CD4-positive, alpha-beta T cell treated with Interleukin-17A for 4 hours (primary cell): ENCODE results near the gene KLHL40.
"Not testable (repeated sequence)": the region's sequence is repeated elsewhere in the genome, so short reads cannot be mapped to it uniquely, and the experiment has no call there.

Experiments
- DNase-seq: peaks from one replicate; pipeline ENCODE4 v3.0.0-alpha.2; 2020; ENCODE audit warnings: mixed read lengths

Gene KLHL40

DNA sequence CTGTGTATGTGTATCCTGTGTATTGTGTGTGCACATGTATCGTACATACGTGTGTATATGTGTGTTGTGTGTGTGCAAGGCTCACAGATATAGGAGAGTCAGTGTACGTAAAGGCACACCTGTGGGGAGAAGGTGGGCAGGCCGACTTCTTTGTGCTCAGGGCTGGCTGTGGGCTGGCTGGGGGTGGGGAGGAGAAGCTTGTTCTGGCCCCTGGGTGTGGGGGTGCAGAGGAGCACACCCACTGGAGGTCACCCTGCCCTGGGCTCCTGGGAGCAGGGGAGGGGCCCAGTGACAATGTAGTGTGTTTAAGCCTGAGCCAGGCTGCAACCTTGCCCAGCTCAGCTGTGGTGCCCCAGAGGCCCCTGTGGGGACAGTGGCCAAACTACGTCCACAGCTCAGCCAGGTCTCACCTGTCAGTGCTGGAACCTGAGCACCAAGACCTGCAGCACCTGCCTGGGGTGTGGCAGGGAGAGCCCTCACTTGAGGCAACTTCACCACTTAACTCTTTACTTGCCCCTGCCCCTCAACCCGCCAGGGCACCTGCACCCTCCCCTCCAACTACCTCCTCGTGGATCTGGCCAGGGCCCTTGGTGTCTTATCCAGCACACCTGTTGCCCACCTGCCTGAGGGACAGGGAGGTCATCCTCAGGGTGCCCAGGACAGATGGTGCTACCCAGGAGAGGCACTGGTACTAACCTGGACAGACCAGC lies 19.9 kb downstream of the KLHL40 start:
- no peak for DNase-seq

- DNase-seq, result no peak
Measured at GRCh38 chr3:42705962-42706585, 20.7 kb downstream of the KLHL40 start.

- no peak for DNase-seq
Measured at GRCh38 chr3:42706721-42707619, 21.6 kb downstream of the KLHL40 start.

DNA sequence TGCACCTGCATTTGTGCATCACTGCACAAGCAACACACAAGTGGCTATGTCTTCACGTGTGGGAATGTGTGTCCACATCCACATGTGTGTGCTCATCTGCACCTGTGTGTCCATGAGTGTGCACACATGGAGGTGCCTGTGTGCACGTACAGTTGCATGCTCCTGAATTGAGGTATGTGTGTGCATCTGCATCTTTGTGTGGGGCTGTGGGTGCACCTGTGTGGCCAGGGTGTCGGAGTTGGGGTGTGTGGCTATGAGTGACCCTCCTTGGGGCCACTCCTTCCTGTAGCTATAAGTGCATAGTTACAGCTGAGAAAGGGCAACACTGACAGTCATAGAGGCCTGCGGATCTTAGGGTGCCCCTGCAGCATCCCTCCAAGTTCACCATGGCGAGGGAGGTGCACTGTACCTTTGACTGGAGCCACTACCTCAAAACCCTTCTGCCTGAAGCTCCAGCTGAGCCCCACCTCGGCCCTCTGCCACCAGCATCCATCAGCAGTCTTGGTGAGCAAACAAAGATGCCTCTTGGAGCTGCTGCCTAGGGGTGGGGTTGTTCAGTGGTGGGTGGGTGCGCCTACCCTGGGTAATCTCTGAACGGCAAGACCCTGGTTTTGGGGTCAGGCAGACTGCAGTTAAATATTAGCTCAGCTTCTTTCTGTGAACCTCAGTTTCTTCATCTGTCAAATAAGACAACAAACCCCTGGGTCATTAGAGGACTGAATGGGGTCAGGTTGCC lies 22.5 kb downstream of the KLHL40 start:
- DNase-seq, result no peak

- no peak for DNase-seq
Measured at GRCh38 chr3:42708611-42709151, 23.3 kb downstream of the KLHL40 start.

GRCh38 chr3:42709621-42710020 lies 24.3 kb downstream of the KLHL40 start:
- DNase-seq, result no peak

GRCh38 chr3:42710323-42711021 lies 25.1 kb downstream of the KLHL40 start:
- DNase-seq, result no peak

DNA sequence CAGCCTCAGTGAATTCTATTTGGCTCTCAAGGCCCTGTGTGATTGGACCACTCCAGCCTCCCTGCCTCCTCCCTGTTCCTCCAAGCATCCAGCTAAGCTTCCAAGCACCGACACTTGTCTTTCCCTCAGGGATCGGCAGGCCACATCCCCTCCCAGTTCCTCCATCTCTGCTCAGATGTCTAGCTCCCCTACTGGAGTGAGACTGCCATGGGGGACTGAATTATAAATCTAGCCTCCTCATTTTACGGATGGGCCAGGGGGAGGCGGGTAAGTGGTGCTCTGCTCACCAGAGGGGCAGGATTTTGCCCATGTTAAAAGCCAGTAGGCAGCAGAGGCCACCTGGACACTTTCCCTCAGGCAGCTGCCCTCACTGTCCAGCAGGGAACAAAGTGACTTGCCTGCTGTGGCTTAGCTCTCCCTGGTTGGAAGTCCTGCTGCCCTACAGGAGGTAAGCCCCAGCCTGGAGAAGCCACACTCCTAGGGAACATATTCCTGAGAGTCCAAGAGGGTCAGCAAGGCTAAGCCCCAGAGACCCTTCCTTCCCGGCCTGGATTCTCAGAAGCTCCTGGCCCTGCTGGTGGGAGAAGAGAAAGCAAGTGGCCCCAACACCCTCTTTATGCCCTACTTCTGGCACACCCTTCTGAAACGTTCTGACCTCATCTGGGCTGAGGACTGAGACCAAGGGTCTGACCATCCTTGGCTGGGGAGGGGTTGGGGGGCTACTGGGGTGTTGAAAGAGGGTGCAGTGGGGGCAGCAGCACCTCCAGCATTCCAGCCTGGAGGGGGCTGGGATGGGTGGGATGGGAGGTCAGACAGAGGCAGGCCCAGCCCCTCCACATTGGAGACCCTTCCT lies 26.4 kb downstream of the KLHL40 start:
- no peak for DNase-seq

DNA sequence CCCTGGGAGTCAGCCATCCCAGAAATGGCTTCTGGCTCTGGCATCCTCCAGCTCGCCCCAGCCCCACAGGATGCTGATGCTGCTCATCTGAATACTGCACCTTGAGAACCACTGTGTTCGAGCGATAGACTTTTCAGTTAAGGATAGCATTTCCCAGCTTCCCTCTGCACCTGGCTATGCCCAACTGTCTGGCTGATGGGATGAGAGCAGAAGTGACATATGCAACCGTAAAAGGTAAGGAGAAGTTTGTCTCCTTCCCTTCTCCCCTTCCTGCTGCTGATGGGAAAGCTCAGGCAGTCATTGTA lies 27.0 kb downstream of the KLHL40 start:
- DNase-seq, result no peak

- DNase-seq, result no peak
Measured at GRCh38 chr3:42712688-42713372, 27.5 kb downstream of the KLHL40 start.

- no peak for DNase-seq
Measured at GRCh38 chr3:42713747-42714146, 28.4 kb downstream of the KLHL40 start.

DNA sequence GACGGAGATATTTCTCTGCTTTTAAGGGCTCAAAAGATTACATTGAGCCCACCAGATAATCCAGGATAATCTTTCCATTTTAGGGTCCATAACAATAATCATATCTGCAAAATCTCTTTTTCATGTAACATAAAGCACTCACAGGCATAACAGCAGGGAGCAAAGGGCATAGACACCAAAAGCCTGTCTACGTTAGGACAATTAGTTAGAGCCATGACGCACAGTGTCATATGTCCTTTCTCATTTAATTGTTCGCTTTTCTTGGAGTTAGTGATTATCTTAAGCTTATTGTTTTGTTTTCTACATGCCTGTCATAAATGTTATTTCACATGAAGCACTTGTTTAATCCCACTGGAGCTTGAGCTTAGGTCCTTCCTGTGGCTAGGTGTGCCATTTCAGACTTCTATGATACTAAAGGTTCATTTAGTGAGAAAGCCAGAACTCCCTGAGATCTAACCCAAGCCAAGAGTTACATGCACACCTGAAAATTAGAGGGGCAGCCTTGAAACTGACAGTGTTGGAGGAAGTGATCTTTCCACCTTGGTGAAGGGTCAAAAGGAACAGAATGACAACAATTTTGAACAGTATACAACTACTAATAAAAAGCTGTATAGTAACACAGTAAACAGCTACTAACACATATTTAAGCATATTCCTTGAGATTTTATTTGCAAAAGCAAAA lies 29.0 kb downstream of the KLHL40 start:
- no peak for DNase-seq

- DNase-seq, result no peak
Measured at GRCh38 chr3:42717306-42717705, 32.0 kb downstream of the KLHL40 start.

DNA sequence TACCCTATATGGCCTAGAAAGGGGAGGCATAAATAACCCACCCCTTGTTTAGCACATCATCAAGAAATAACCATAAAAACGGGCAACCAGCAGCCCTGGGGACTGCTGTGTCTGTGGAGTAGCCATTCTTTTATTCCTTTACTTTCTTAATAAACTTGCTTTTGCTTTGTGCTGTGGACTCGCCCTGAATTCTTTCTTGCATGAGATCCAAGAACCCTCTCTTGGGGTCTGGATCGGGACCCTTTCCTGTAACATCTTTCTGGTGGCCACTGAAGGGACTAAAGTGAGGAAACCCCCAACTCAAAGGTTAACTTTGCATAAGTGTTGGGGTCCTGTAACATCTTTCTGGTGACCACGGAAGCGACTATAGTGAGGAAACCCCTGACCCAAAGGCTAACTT lies 33.0 kb downstream of the KLHL40 start:
- DNase-seq, result no peak

GRCh38 chr3:42719002-42719401 lies 33.7 kb downstream of the KLHL40 start:
- no peak for DNase-seq

- DNase-seq, result no peak
Measured at GRCh38 chr3:42720126-42720525, 34.8 kb downstream of the KLHL40 start.

DNA sequence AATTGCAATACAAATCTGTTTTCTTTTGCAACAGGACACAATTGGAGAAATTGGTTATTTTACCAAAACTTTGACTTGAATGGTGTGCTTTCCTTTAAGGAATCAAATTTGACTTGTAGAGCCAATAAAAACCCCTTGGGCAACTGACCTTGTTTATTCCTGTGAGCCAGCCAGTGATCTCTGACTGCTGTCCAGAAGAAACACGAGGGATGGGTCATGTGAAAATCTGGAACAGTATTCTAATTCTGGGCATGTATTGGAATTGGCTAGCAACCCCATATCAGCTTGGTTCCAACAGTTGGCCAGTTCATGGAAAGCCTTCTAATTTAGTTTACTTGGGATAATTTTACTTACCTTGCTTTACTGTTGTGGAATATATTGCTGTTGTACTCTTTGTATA lies 36.4 kb downstream of the KLHL40 start:
- no peak for DNase-seq

DNA sequence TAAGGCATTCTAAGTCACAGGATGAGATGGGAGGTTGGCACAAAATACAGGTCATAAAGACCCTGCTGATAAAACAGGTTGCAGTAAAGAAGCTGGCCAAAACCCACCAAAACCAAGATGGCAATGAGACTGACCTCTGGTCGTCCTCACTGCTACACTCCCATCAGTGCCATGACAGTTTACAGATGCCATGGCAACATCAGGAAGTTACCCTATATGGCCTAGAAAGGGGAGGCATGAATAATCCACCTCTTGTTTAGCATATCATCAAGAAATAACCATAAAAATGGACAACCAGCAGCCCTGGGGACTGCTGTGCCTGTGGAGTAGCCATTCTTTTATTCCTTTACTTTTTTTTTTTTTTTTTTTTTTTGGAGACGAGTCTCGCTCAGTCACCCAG lies 37.1 kb downstream of the KLHL40 start:
- DNase-seq, result not testable (repeated sequence)

DNA sequence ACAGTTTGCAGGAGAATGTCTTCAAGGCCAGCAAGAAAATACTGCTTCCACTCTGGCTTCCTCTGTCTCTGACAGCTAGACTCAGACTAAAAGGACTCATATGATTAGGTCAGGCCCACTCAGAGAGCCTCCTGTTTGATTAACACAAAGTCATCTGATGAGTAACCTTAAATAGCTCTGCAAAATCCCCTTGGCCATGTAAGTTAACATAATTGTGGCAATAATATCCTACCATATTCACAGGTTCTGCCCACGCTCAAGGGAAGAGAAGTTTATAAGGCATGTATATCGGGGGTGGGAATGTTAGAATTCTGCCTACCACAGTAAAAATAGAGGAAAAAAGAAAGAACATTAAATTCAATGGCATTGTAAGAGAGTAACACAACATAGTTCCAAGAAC lies 37.9 kb downstream of the KLHL40 start:
- DNase-seq, result no peak

GRCh38 chr3:42725454-42725853 lies 40.1 kb downstream of the KLHL40 start:
- DNase-seq, result no peak
